Activated T-cell treated with anti-CD3 and anti-CD28 coated beads, Interleukin-2, amount 50 U/mL, for 1 hour (primary cell): Measurements from ENCODE around the gene IL3.

ENCODE experiments used
- DNase-seq: peaks from one replicate; pipeline ENCODE4 v3.0.0-alpha.2; 2020

Gene IL3, protein sequence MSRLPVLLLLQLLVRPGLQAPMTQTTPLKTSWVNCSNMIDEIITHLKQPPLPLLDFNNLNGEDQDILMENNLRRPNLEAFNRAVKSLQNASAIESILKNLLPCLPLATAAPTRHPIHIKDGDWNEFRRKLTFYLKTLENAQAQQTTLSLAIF

GRCh38 chr5:132060501-132061161, at the start of gene IL3:
TSS of gene IL3 (plus strand) at chr5:132060655. CDS start at chr5:132060707, 52 bp downstream.
- peak; percentile 12 for DNase-seq

DNA sequence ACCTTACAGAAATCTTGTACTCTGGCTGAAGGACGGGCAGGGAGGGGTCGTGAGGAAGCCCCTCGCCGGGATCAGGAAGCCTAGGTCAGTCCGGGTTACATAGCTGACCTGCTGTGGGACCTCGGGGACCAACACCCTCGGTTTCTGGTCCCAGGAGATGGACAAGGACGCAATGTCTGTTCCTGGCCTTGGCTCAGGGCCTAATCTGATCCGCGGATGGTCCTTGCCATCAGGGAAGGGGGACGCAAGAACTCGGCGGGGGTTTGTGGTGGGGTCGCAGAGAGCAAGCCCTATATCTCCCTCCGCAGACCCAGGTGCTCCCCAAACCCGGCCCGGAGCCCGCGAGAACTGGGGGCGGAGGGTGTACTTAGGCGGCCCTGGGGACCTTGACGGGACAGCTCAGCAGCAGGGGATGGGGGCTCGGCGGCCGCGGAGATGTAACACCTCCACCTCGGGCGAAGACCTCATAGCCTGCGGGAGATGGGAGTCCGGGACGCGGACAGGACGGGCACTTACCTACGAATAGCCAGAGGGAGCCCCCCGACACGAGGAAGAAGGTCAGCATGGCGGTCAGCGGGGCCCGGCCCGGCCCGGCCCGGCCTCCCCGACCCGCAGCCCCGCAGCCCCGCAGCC, 49.4 kb upstream of the IL3 start:
- no peak for DNase-seq

DNA sequence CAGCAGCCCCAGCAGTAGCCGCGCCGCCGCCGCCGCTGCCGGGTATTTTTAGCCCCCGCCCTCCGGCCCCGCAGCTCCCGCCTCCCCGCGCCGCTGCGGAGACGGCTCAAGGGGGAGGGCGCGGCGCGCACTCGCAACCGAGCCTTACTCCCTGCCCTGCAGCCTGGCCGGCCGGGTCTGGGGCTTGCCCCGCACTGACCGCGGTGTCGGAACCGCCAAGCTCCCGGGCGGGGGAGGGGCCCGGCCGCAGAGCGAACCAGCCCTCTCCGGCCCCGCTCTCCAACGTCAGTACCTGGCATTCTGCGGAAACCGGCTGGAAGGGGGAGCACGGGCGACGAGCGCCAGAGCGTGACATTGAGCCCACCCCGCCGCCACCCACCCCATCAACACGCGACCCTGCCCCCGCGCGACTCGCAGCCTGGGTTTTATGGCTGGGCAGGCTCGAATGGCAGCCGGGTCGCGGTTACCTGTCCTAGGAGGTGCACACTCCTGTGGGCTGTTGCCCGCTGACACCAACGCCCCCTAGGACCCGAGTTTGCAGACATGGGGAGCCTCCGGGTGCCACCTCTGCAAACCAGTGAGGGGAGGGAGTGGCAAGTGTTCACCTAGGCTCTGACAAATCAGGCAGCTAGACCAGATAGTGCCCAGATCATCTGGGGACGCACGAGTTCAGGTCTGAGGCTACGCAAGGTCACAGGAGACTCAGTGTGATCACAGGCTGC, 48.7 kb upstream of the IL3 start, which contains the start of gene ACSL6:
ACSL6 (minus strand) TSS at position 37 of the 722 bp plus-strand sequence. CDS start 105 bp downstream, outside the sequence.
- DNase-seq = peak; percentile 64

DNA sequence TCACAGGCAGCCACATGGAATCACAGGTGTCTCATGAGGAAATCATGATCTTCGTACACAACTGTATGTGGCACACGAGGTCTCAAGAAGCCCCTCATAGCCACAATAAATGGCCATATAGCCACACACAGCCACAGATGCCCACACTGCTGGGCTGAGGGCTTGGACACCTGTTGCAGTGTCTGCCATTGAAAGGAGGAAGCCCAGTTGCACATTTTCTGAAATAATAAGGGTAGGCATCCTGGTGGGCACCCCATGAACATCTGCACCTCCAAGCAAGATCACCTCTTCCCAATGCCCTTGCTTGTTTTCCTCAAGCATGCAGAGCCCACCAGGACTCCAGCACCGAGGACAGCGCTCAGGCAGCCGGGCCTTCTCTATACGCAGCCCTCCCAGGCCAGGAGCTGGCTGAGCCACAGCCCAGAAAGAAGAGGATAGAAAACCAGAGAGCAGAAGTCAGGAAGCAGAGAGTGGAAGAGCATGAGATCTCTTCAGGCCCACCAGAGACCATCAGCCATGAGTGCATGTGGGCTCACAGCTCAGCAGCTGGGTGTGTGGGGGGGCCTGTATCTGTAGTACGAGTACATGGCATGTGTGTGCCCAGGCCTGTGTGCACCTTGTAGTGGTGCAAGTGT, 48.0 kb upstream of the IL3 start:
- DNase-seq = peak; percentile 36

- DNase-seq = peak; percentile 16
Observed at GRCh38 chr5:132013006-132013689, 47.3 kb upstream of the IL3 start.

GRCh38 chr5:132013711-132014110, 46.7 kb upstream of the IL3 start:
- no peak for DNase-seq

DNA sequence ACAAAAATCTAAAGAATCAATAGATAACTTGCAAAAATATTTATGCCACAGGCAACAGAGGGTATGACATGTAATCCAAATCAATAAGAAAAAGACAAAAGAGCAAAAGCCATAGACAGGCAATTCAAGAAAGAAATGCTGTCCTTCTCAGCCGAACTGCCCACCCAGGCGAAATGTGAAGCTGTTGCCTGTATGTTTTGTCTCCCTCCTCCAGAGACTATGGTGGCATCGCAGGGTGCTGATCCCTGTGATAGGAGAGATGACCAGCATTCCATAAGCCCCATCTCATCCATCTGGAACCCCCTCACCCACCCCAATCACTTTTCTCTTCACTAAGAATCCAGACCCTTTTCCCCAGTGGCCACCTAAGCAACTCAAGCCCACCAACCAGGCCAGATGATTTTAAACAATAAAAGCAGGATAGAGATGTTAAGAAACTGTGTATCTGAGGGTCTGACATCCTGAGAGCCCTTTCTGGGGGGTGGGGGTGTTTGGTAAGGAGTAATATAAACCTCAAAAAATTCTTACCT, 43.7 kb upstream of the IL3 start:
- DNase-seq = peak; percentile 6

- peak; percentile 10 for DNase-seq
Observed at GRCh38 chr5:132017316-132017715, 43.1 kb upstream of the IL3 start.

DNA sequence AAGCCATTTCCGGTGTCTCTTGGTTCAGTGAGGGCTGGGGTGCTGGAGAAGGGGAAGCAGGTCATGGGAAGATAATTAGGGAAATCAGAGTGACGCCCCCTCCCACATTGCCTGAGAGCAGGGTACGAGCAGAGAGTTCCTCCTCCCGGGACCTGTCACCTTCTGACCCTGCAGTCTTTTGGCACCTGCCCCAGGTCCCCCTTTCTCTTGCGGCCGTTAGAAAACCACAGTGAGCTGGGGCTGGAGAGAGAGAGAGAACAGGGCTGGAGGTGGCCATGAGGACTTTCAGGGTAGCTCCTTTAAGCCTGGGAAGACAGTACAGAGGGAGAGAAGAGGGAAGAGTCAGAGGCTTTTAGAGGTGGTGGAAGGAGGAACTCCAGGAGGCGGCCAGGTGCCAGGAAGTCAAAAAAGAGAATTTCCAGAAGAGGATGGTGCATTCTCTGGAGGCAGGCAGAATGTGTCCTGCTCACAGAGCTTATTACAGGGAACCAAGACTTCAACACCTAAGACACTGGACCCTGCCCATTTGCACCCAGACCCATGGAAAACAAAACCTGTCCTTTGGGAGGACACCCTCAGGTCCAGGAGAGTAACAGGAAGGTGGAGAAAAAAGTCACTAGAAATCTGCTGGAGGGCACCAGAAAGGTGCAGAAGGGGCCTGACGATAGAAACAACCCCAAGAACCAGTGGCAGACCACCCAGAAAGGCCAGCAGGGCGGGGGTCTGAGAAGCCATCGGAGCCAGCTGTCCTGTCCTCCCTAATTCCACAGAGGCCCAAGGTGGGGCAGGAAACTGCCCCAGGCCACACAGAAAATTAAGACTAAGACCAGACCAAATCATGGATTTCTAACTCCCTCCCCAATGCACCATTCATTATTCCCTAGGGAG, 42.5 kb upstream of the IL3 start:
- peak; percentile 14 for DNase-seq

DNA sequence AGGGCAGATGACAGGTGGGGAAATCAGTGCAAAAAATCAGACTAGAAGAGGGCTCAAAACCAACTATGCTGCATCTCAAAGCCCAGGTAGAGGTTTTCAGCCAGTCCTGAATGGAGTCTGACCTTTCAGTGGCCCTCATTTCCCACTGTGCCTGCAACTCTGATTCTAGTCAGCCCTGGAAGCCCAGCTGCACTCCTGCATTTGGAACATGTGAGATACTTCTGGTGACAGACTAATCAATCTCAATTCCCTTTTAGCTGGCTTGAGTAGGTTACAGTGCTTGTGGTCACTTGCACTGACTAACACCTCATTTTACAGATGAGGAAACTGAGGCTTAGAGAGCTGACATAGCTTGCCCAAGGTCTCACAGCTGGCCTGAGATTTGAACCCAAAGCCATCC, 41.1 kb upstream of the IL3 start:
- peak; percentile 10 for DNase-seq

GRCh38 chr5:132019857-132020555, 40.4 kb upstream of the IL3 start:
- peak; percentile 47 for DNase-seq

GRCh38 chr5:132020568-132021339, 39.7 kb upstream of the IL3 start:
- no peak for DNase-seq

GRCh38 chr5:132021654-132022053, 38.8 kb upstream of the IL3 start:
- DNase-seq = no peak

DNA sequence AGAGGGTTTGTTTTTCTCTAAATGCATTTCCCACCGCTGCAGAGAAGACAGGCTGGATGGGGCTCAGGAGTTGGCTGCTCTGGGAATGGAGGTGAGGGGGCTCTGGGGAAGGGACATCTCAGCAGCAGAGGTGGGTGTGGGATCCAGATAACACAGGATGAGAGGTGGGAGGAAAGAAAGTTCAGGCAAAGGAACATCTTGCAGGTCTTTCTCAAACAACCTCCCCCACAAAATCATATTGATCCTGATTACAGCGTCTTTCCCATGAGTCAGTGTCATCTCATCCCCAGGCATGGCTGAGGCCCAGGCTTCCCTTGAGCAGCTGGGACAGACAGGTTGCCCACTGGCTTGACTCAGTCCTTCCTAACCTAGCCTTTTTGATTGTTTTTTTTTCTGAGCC, 37.7 kb upstream of the IL3 start:
- DNase-seq = no peak

DNA sequence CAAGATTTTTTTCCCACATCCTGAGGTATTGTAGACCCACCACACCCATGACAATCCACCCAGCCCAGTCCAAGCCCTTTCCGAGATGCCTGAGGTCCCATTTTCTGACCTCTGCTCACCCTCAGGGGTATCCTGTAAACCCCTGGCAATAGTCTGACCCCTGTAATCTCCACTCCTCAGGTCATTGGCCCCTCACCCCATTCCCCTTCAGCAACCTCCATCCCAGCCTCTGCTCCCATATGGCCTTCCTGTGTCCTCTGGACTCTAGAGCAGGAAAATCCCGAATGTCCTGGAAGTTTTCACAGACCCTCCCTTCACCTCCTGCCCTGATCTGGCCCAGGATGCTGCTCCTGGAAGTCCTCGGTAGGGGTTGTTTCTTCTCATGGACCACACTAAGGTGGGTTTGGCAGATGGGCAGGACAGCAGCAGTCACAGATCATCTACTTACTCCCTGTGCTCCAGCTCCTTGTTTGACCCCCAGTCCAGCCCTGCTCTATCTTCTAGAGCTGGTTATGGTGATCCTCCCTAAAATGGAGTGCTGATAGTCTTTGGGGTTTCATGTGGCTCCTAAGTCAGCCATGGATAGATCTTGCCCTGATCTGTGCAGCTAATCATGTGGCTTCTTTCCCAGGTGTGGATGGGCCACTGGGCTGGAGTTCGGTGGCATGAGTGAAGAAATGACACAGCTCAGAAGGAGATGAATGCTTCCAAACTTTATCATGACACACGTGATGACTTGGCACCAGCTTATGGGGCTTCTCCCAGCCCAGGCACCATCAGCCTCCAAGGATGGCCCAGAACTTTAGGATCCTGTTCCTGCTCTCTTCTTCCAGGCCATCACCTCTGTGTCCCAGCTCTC, 37.0 kb upstream of the IL3 start:
- DNase-seq = no peak

GRCh38 chr5:132024117-132024435, 36.4 kb upstream of the IL3 start:
- DNase-seq = no peak

DNA sequence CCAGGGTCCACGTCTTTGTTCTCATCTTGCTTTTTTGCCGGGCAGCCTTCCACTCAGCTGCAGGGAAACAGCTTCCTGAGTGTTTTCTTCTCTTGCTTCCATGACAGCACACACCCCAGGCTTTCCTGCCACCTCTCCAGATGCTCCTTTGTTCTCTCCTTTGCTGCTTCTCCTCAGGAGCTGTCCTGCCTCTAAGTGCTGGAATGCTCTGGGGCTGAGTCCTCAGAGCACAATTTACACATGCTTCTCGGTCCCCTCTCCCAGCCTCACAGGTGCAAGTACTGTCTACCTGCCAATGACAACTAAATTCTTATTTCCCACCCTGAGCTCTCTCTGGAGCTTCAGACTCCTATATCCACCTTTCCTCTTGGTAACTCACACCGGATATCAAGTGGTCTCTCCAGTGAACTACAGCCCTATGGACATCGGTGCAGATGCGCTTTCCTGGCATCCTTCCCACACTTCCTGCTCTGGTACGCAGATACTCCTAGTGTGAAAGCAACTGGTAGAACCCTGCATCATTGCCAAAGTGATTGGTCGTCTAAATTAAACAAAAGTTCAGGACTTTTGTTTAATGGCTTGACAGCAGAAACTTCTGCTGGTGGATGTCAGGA, 35.6 kb upstream of the IL3 start:
- DNase-seq = no peak

DNA sequence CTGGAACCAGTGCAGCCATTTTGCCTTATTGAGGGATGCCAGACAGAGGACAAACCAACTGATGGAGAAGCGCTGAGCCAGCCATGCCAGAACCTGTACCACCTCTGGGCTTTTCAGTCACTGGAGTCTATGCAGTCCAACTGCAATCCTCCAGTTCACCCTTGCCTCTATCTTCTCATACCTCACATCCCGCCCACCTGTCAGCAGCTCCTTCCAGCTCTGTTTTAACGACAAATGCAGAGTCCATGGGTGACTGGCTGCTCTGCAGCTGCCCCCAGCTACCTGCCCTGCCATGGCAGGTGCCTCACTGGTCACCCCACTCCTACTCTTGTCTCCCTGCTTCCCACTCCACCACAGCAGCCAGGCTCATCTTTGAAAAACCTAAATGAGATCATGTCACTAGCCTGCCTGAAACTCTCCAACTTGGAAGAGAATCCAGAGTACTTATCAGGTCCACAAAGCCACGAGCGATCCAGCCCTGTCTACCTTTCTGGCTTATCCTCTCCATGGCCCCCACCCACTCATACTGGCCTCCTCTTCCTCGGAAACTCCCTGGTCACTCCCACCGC, 35.0 kb upstream of the IL3 start:
- no peak for DNase-seq
